HG02884 (cell line): Measurements from ENCODE around the gene CA5B.
"Not testable (repeated sequence)": the region's sequence is repeated elsewhere in the genome, so short reads cannot be mapped to it uniquely, and the experiment has no call there.

Experiments used
- ATAC-seq: cut with Tn5 transposase; IDR thresholded peaks from one replicate; pipeline ENCODE4 v1.9.1; 2021; ENCODE audit warnings: mild to moderate bottlenecking, moderate library complexity; ENCODE audit not compliant: unreplicated experiment

The CA5B gene, protein sequence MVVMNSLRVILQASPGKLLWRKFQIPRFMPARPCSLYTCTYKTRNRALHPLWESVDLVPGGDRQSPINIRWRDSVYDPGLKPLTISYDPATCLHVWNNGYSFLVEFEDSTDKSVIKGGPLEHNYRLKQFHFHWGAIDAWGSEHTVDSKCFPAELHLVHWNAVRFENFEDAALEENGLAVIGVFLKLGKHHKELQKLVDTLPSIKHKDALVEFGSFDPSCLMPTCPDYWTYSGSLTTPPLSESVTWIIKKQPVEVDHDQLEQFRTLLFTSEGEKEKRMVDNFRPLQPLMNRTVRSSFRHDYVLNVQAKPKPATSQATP

GRCh38 chrX:15737959-15738902, at the start of gene CA5B:
CA5B (plus strand) TSS chrX:15738270; CDS start chrX:15750024, 11,754 bp downstream.
- ATAC-seq = peak; percentile 87

DNA sequence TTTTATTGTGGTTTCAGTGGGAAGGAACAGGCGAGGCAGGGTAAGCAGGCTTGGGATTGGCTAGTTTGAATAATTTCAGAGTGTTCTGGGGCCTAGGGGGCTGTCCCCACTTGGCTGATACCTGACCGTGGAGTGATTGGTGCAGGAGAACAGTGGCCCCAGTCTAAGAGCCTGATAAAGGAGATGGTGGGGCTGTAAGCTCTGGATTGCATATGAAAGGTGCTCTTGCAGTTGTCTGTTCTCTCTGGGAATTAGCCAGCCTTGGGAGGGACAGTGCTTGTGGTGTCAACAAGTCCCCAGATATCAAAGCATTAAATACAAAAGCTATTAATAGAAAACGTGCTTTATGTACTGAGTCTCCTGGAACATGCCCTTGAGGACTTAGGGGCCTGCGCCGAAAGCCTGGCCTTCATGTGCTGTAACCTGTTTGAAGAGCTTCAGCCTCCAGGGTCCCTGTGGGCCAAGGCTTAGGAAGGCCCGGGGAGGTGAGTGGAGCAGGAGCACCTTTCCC, 43.1 kb upstream of the CA5B start:
- ATAC-seq = no peak

GRCh38 chrX:15696516-15696915, 41.6 kb upstream of the CA5B start:
- ATAC-seq = no peak

DNA sequence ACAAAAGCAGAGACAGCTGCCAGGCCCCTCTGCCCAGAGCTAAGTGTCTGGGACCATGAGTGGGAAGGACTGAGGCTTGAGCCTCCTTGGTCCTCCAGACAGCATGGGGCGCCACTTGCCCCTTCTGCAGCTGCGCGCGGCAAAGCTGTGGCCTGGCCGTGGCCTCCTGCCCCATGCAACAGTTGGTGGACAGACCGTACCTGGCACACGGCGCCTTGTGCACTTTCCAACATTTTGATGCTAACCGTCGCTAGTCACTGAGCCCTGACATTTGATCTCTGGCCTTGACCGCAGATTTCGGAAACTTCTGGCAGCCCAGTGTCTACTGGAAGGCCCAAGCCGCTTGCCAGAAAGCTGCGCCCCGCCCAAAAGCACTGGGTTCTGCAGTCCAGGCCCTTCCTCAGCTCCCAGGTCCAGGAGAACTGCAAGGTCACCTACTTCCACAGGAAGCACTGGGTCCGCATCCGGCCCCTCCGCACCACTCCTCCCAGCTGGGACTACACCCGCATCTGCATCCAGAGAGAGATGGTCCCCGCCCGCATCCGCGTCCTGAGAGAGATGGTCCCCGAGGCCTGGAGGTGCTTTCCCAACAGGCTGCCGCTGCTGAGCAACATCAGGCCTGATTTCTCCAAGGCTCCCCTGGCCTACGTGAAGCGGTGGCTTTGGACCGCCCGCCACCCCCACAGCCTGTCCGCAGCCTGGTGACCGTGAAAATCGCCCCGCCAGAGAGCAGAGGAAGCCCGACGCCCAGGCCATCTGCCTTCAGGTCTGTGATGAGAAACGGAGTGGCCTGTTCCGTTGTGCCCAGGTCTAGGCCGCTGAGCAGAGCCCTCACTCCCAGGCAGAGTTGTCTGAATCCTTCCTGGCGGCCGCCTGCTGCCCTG, 35.3 kb upstream of the CA5B start:
- ATAC-seq = no peak

DNA sequence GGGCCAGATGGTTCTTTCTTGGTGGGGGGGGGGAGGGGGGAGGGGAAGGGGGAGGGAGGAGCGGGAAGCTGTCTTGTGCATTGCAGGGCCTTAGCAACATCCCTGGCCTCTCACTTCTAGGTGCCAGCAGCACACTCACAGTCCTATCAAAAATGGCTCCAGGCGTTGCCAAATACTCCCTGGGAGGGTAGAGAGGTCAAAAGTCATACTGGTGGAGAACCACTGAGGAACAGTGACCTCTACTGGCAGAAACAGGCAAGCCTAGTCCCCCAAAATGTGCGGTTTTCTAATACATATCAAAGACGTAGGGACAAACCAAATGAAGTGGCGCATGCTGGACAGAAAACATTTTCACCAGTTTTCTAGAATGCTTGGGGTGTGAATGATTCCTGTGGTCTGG, 34.3 kb upstream of the CA5B start:
- not testable (repeated sequence) for ATAC-seq

GRCh38 chrX:15704273-15704672, 33.8 kb upstream of the CA5B start:
- ATAC-seq = not testable (repeated sequence)

DNA sequence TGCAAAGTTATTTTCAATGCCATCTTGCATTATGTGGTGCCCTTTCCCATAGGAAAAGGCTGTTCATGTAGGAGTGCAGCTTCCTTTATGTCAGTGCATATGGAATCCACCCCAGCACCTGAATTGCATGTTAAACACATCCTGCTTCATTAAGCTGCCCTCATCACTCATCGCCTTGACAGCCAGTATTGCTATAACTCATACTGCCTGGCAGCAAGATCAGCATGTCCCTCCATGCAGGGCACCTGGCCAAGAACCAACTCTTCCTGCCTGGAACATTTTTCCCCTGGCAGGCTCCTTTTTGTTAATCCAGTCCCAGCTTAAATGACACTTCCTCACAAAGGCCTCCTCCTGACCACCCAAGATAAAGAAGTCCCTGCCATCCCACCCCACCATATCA, 23.5 kb upstream of the CA5B start:
- ATAC-seq = no peak

DNA sequence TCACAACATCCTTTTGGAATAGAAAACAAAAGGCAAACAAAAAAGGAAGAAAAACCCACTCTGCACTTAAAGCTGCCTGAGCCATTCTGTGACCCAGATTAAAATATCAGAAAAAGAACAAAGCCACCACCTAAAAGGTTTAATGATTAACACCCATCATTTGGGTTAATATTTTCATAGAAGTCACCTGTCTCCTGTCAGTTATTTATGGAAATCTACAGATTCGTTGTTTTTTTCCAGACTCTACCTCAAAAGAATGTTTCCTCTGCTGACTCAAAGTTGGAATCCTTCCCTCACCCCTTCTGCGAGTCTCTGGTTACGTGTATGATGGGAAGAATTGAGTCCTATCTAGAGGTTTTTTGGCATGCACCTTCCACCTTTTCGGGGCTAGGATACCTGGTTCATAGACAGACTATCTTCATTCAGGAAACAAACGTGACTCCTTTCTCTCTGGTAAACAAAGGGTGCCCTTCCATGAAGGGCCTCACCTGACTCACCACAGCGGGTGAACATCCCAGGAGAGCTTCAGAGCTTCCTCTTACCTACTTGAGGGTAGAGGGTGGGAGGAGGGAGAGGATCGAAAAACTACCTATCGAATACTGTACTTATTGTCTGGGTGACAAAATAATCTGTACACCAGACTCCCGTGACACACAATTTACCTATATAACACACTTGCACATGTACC, 19.6 kb upstream of the CA5B start:
- no peak for ATAC-seq

DNA sequence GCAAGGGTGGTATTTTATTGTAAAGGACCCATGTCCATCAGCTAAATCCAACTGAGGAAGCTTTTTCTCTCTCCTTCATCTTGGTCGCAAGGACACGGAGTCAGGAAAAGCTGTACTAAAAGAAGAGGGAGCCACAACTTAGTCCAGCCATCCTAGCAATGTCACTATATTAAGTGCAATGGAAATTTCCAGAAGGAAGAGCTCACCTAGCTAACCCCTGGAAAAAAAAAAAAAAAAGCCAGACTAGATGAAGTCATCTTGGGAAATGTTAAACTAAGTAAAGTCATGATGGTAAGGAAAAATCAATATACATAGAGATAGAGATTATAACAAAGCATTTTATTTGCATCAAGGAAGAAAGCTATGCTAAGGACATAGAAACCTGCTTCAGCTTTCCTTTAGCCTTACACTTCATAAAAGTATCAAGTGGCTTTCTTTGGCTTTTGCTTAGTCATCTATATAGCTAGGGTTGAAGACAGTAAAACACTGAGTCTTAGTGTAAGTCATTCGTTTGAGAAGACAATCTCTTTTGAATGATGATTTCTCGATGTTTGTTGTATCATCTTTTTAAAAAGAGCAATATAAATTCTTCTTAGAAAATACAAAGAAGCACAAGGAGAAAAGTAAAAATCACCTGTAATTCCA, 18.6 kb upstream of the CA5B start:
- no peak for ATAC-seq

- no peak for ATAC-seq
Measured at GRCh38 chrX:15721911-15722310, 16.2 kb upstream of the CA5B start.

DNA sequence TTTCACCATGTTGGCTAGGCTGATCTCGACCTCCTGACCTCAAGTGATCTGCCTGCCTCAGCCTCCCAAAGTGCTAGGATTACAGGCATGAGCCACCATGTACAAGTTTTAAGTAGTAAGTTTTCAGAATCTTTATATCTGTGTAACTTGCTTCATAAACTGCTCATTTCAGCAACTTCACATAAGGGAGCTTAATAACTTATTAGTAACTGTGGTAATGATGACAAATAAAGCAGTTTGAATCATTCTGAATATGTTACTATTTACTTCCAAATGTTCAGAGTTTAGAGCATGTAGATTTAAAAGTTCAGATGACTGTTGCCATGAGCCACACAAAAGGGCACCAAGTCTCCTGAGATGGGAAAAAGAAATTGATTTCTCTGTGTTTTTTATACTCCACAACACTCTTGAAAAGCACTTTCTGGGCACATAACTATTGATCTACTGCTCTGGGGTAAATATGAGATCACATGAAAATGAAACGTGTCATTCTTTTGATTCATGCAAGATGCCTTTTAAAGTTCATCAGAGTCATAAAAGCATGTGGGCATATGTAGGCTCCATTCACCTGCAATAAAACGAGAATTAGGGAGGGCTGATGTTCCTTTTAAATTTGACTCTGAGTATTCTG, 14.1 kb upstream of the CA5B start:
- no peak for ATAC-seq

- no peak for ATAC-seq
Measured at GRCh38 chrX:15724911-15725310, 13.2 kb upstream of the CA5B start.

DNA sequence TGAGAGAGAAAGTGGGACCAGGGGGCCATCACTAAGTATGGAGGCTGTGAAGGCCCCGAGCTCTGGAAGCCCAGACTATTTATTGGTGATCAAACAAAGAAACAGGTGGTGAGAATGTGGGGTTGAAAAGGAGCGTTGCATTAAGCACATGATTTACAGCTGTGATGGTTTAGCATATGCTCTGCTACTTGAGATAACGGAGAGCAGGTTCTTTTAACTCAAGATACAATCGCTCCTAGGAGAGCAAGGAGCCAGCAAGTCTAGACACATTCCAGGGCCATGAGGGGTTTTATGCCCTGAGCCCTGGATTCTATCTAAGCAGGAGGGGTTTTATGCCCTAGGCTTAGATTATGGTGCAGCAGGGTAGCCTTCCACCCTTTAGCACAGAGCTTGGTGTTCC, 6.7 kb upstream of the CA5B start:
- ATAC-seq = not testable (repeated sequence)

GRCh38 chrX:15737190-15737958, 696 bp upstream of the CA5B start:
- ATAC-seq = no peak

DNA sequence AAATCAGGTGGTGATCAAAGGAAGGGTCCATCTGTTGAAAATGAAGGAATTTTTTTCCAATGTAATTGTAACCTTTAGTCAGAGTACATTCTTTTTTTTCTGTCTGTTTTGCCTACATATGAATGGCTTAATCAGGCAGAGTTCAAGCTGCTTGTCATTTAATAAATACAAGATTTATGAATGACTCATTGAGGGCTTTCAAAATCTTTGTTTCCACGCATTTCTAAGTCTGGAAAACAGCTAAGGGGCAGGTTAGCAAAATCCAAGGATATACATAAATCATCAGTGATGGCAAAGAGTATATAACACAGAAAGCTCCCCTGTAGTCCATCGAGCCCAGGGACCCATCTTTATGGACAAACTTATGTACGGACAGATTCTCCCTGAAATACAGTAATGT, 1.8 kb downstream of the CA5B start:
- ATAC-seq = no peak

GRCh38 chrX:15744181-15744867, 6.3 kb downstream of the CA5B start:
- no peak for ATAC-seq

- ATAC-seq = no peak
Measured at GRCh38 chrX:15745179-15745578, 7.1 kb downstream of the CA5B start.

GRCh38 chrX:15746651-15747050, 8.6 kb downstream of the CA5B start:
- not testable (repeated sequence) for ATAC-seq
